K562 (cell line): ENCODE results near the gene ACOT7.

Experiments
- NCOA2 ChIP-seq, 2 experiments: fragments of 450-650 bp; IDR thresholded peaks; 2 replicates each; pipeline ENCODE4 v1.6.1; 2018; ENCODE audit warnings: mild to moderate bottlenecking in 2 of 2, moderate library complexity in 1 of 2; ENCODE audit not compliant: partially characterized antibody in 2 of 2
- PHF8 ChIP-seq: fragments of 200-600 bp; sonication (generic); IDR thresholded peaks from 2 replicates; pipeline ENCODE4 v1.6.1; 2012; ENCODE audit warnings: mixed run types, mild to moderate bottlenecking, inconsistent platforms, low read length, moderate library complexity, borderline replicate concordance
- POLR2A ChIP-seq: fragments of 450-650 bp; conservative IDR thresholded peaks from 2 replicates; pipeline ENCODE4 v1.6.1; 2016
- POLR3G ChIP-seq: IDR thresholded peaks from 2 replicates; pipeline ENCODE4 v1.6.1; 2011; ENCODE audit not compliant: insufficient read length, insufficient replicate concordance; ENCODE audit errors: extremely low read depth
- TAF9B ChIP-seq: fragments of 450-650 bp; IDR thresholded peaks from 2 replicates; pipeline ENCODE4 v1.6.1; 2018; ENCODE audit warnings: mild to moderate bottlenecking; ENCODE audit not compliant: partially characterized antibody
- XRCC5 ChIP-seq: fragments of 200-400 bp; formaldehyde crosslinking; IDR thresholded peaks from 2 replicates; pipeline ENCODE4 v1.6.1; 2017; ENCODE audit warnings: low read depth, mild to moderate bottlenecking, low read length
- ZNF274 ChIP-seq: IDR thresholded peaks from 2 replicates; pipeline ENCODE4 v1.6.1; 2011; ENCODE audit warnings: low read depth, mild to moderate bottlenecking, low read length, moderate library complexity, borderline replicate concordance
- ZNF699 ChIP-seq: fragments of 250-450 bp; sonication (Bioruptor Pico); IDR thresholded peaks from 2 replicates; pipeline ENCODE4 v1.8.0; 2021; ENCODE audit warnings: mild to moderate bottlenecking, moderate library complexity; ENCODE audit not compliant: insufficient replicate concordance
- TF ChIP-seq, protein P1 (sequence below): IDR thresholded peaks from 3 replicates; pipeline ENCODE4 v1.6.1; 2011; ENCODE audit warnings: borderline replicate concordance, mild to moderate bottlenecking, moderate library complexity; ENCODE audit not compliant: insufficient read length; ENCODE audit errors: extremely low read depth

DNA sequence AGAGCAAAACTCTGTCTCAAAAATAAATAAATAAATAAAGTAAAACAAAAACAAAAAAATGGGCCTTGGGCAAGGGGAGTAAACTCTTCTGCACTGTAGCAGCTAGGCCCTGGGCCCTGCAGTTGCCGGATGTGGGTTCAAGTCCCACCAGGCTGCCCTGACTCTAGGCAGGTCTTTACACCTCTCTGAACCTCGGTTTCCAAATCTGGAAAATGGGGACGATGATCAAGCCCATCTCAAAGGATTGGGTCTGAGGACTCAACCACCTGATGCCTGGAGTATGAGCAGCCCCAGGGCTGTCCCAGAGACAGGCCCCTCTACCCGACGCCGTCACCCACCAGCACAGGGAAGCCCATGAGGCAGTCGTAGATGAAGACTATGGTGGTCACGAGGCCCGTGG, 140.2 kb downstream of the ACOT7 start:
- no peak for TF ChIP-seq POLR2A
- TF ChIP-seq NCOA2 (IDR thresholded peaks at IDR 0.05; ENCODE audit: partially characterized antibody in 2 of 2) = no peak
- no peak for TF ChIP-seq TAF9B
- TF ChIP-seq, protein P1, sequence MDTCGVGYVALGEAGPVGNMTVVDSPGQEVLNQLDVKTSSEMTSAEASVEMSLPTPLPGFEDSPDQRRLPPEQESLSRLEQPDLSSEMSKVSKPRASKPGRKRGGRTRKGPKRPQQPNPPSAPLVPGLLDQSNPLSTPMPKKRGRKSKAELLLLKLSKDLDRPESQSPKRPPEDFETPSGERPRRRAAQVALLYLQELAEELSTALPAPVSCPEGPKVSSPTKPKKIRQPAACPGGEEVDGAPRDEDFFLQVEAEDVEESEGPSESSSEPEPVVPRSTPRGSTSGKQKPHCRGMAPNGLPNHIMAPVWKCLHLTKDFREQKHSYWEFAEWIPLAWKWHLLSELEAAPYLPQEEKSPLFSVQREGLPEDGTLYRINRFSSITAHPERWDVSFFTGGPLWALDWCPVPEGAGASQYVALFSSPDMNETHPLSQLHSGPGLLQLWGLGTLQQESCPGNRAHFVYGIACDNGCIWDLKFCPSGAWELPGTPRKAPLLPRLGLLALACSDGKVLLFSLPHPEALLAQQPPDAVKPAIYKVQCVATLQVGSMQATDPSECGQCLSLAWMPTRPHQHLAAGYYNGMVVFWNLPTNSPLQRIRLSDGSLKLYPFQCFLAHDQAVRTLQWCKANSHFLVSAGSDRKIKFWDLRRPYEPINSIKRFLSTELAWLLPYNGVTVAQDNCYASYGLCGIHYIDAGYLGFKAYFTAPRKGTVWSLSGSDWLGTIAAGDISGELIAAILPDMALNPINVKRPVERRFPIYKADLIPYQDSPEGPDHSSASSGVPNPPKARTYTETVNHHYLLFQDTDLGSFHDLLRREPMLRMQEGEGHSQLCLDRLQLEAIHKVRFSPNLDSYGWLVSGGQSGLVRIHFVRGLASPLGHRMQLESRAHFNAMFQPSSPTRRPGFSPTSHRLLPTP = no peak
- TF ChIP-seq XRCC5 = no peak
- TF ChIP-seq PHF8 = no peak
- no peak for TF ChIP-seq ZNF699 (CRISPR knock-in tag)
- TF ChIP-seq ZNF274 = no peak
- no peak for TF ChIP-seq POLR3G
